Measurements from ENCODE around the gene RPA1. TPM values are rescaled to one million over a fixed set of nuclear protein-coding genes. Genes with fewer than 3 reads are reported as not detected.

Gene RPA1
- total and polyA plus RNA-seq, 10 of the 15 experiments (the other 5 are each of a cell fraction or from before 2014, with no cell fraction given) = 35.9 to 198 (median 71.2) TPM

DNA sequence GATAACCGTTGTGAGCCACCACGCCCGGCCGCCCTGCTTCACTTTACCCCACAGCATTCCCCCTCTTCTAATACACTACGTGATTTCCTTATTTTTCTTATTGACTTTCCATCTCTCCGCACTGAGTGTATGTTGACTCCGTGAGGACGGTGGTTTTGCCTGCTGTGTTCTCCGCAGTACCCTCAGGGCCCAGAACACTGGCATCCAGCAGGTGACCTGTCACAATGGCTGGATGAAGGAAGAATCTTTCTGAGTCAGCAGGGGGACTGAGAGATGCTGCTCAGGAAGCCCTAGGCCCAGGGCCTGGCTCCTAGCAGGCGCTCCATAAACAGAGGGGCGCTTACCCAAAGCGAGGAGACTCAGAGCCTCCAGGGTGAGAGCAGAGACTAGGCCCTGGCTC is 115.8 kb downstream of the RPA1 start:
- ATAC-seq (no peak), FAIRE-seq (no peak), DNase-seq (ENCODE audit: low read depth, low spot score) (no peak)
- CTCF ChIA-PET = no interaction called here
- POLR2A ChIA-PET = no interaction called here
- H3K9ac ChIP-seq (ENCODE audit: control insufficient read depth, insufficient read depth, low read length) = no peak overlapping the region
- H3K36me3 ChIP-seq (ENCODE audit: control insufficient read depth in 2 of 2, insufficient read depth in 2 of 2, low read length in 1 of 2) = no peaks in the 10 kb centered on the region
- H3K9me3 ChIP-seq (replicated peaks; ENCODE audit: control insufficient read depth, insufficient read depth, low read length) = no peaks in the 10 kb centered on the region
- H3K4me3 ChIP-seq = no peak overlapping the region
- no TSS peak for BruUV-seq (replicated peaks)
- WGBS (ENCODE audit: insufficient coverage, insufficient replicate concordance, low lambda C conversion rate, missing lambda C conversion rate) = 67% methylated on average over 12 of the region's 12 CpGs
- H3K4me2 ChIP-seq (ENCODE audit: control insufficient read depth, insufficient read depth) = no peak overlapping the region
- intact Hi-C loops (cut with micrococcal nuclease; ENCODE audit: unreplicated experiment) (no loop called here), in situ Hi-C loops (cut with MboI) (no loop called here)
- RAD21 ChIA-PET (ENCODE audit: unreplicated experiment) = no interaction called here
- SMC1A ChIA-PET (ENCODE audit: uncharacterized antibody, unreplicated experiment) = no interaction called here
- TF ChIP-seq TCF12 (IDR thresholded peaks at IDR 0.05; ENCODE audit: low read depth, low read length) (no peak), RAD21 (IDR thresholded peaks at IDR 0.05; ENCODE audit: insufficient read depth, low read depth, low read length) (no peak), POLR2AphosphoS2 (IDR thresholded peaks at IDR 0.05; ENCODE audit: low read depth, low read length) (no peak), TCF7 (IDR thresholded peaks at IDR 0.05; ENCODE audit: borderline replicate concordance) (no peak), EP300 (IDR thresholded peaks at IDR 0.05; ENCODE audit: borderline replicate concordance in 1 of 2, control insufficient read depth in 1 of 2, low read depth in 2 of 2, low read length in 2 of 2) (no peak)
- TF ChIP-seq, protein P1, sequence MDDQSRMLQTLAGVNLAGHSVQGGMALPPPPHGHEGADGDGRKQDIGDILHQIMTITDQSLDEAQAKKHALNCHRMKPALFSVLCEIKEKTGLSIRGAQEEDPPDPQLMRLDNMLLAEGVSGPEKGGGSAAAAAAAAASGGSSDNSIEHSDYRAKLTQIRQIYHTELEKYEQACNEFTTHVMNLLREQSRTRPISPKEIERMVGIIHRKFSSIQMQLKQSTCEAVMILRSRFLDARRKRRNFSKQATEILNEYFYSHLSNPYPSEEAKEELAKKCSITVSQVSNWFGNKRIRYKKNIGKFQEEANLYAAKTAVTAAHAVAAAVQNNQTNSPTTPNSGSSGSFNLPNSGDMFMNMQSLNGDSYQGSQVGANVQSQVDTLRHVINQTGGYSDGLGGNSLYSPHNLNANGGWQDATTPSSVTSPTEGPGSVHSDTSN (IDR thresholded peaks at IDR 0.05; ENCODE audit: insufficient replicate concordance, low read depth, low read length) = no peak
- TF ChIP-seq, protein P2, sequence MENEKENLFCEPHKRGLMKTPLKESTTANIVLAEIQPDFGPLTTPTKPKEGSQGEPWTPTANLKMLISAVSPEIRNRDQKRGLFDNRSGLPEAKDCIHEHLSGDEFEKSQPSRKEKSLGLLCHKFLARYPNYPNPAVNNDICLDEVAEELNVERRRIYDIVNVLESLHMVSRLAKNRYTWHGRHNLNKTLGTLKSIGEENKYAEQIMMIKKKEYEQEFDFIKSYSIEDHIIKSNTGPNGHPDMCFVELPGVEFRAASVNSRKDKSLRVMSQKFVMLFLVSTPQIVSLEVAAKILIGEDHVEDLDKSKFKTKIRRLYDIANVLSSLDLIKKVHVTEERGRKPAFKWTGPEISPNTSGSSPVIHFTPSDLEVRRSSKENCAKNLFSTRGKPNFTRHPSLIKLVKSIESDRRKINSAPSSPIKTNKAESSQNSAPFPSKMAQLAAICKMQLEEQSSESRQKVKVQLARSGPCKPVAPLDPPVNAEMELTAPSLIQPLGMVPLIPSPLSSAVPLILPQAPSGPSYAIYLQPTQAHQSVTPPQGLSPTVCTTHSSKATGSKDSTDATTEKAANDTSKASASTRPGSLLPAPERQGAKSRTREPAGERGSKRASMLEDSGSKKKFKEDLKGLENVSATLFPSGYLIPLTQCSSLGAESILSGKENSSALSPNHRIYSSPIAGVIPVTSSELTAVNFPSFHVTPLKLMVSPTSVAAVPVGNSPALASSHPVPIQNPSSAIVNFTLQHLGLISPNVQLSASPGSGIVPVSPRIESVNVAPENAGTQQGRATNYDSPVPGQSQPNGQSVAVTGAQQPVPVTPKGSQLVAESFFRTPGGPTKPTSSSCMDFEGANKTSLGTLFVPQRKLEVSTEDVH (IDR thresholded peaks at IDR 0.05; ENCODE audit: low read depth, partially characterized antibody) = no peak
- TF ChIP-seq, protein P3, sequence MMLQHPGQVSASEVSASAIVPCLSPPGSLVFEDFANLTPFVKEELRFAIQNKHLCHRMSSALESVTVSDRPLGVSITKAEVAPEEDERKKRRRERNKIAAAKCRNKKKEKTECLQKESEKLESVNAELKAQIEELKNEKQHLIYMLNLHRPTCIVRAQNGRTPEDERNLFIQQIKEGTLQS (IDR thresholded peaks at IDR 0.05; ENCODE audit: borderline replicate concordance, extremely low read depth, low read depth, low read length) = no peak
- TF ChIP-seq, protein P4, sequence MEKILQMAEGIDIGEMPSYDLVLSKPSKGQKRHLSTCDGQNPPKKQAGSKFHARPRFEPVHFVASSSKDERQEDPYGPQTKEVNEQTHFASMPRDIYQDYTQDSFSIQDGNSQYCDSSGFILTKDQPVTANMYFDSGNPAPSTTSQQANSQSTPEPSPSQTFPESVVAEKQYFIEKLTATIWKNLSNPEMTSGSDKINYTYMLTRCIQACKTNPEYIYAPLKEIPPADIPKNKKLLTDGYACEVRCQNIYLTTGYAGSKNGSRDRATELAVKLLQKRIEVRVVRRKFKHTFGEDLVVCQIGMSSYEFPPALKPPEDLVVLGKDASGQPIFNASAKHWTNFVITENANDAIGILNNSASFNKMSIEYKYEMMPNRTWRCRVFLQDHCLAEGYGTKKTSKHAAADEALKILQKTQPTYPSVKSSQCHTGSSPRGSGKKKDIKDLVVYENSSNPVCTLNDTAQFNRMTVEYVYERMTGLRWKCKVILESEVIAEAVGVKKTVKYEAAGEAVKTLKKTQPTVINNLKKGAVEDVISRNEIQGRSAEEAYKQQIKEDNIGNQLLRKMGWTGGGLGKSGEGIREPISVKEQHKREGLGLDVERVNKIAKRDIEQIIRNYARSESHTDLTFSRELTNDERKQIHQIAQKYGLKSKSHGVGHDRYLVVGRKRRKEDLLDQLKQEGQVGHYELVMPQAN (conservative IDR thresholded peaks at IDR 0.05) = no peak
- no peak overlapping the region for H2AFZ ChIP-seq (ENCODE audit: control insufficient read depth, low read depth, low read length)
- no peaks in the 10 kb centered on the region; the same call in 1 of the 2 replicates for H3K4me1 ChIP-seq (ENCODE audit: control insufficient read depth, insufficient read depth, low read length)
- no peaks in the 10 kb centered on the region for H4K20me1 ChIP-seq (ENCODE audit: control insufficient read depth, insufficient read depth)
- no peak overlapping the region for H3K27ac ChIP-seq (ENCODE audit: control insufficient read depth, insufficient read depth)
- H3K27me3 ChIP-seq (replicated peaks in 1 of 2; ENCODE audit: control insufficient read depth in 2 of 2, insufficient read depth in 2 of 2, low read length in 1 of 2) = no peaks in the 10 kb centered on the region
- H3K79me2 ChIP-seq (ENCODE audit: control insufficient read depth, insufficient read depth, low read length) = no peaks in the 10 kb centered on the region
